ENCODE results near the gene PAX9.

DNA sequence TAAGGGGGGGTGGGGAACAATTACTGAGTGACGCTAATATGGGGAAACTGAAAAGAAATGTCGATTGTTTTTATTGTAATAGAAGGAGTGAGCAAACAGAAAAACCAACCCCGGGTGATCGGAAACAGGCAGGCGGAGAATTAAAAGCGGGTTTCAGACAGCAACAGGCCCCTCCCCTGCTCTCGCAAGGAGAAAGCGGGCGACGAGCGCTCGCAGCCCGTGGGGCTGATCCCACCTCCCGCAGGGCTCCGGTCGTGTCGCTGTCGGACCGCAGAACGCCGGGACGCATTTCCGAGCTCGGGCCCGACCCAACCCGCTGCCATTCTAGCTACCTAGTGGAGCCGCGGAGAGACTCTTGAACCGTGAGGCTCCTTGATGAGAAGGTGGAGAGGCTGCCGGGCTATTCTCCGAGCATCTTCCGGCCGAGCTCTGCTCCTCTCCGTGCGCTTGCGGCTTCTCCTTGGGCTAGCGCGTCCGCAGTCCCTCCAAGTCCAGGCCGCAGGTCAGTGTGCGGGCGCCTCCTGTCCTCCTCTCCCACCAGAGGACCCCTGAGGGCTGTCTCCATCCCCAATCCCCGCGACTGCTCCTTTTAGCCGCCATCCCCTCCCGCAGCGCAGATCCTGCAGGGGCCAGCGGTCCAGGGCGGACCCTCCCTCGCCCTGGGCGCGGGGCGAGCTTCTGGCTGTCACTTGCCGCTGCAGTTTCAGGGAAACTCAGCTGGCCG lies 4.1 kb upstream of the PAX9 start:
- no peak for TF ChIP-seq EP300 (IDR thresholded peaks at IDR 0.05)
- no peak for TF ChIP-seq POLR2AphosphoS5 (IDR thresholded peaks at IDR 0.05)

Measured in stomach (tissue), 4 donors.